ENCODE measurements around the gene VPS37D. TPM values are rescaled to one million over a fixed set of nuclear protein-coding genes. Genes with fewer than 3 reads are reported as not detected.
"Not testable (repeated sequence)": the region's sequence is repeated elsewhere in the genome, so short reads cannot be mapped to it uniquely, and the experiment has no call there.

The VPS37D gene
- total RNA-seq, 1 experiment from 2014 or later, result 8.3 TPM

DNA sequence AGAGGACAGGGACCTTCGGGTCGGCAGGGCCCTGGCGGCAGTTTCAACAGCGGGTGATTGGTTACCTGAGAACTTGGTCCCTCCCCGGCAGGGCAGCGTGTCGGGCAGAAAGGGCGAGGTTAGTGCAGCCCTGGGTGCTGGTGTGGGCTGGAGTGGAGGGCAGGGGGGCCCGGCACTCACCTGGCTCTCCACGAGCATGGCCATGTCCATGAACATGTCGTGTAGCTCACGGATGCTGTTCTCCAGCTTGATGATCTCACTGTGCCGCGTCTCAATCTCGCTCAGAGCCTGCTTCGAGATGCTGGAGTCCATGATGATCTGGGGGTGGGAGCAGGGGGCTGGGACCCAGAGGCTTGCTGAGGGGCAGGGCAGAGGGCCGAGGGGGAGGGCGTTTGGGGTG is 35.0 kb downstream of the VPS37D start:
- no peak for DNase-seq (ENCODE audit: low spot score)

DNA sequence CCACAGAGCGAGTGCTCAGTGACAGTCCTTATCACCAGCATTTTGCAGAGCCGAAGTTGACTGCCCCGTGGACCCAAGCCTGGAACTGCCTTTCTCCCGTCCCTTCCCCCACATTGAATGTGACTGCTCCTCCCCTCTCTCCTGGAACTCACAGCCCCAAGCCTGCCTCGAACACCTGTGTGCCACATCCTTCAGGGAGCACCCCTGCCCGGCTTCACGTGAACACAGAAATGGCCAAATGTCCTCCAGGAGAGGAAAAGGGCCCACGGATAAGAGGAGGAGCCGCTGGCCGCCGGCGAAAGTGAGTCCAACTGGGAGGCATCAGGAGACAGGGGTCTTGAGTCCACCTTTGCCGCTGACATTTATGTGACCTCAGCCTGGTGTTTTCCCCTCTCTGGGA is 35.6 kb downstream of the VPS37D start:
- in situ Hi-C loops (cut with HindIII; ENCODE audit: low sequenced_read_pairs), result no loop called here
- no peak for DNase-seq (ENCODE audit: low spot score)

More for the DNA sequence above, 35.0 kb downstream of the VPS37D start:
- in situ Hi-C loops (cut with HindIII; ENCODE audit: low sequenced_read_pairs), result no loop called here

DNA sequence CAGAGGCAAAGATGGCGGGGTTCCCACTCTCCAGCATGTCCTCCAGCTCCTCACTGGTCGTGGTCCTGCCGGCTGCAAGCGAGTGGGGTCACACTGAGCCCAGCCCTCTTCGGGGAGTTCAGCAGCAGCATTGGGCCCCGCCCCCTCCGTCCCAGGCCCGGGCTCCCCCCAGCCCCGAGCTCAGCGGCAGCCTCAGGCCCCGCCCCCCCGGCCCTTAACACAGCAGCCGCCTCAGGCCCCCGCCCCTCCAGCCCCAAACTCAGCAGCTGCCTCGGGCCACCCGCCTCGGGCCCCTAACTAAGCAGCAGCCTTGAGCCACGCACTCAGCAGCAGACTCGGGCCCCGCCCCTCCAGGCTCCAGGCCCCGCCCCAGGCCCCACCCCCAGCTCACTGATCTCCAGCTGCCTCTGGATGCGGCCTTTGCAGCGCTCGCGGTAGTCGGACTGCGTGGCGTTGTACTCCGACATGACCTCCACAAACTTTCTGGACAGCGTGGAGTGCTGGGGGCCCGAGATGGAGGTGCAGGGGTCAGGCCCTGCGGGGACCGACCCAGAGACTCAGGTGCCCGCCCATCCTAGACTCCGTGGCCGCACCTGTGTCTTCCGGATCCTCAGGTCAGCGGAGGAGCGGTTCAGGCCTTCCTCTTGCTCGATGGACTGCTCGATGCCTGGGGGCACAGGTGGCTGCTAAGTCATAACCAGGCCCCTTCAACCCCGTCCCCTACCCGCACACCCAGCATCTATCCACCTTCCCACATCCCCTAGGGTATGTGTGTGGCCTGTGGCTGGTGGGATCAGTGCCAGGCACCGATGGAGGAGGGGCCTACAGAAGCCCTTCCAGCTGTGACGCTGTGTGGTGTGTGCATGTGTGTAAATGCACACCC is 36.4 kb downstream of the VPS37D start:
- in situ Hi-C loops (cut with HindIII; ENCODE audit: low sequenced_read_pairs), result no loop called here
- DNase-seq (ENCODE audit: low spot score), result no peak

DNA sequence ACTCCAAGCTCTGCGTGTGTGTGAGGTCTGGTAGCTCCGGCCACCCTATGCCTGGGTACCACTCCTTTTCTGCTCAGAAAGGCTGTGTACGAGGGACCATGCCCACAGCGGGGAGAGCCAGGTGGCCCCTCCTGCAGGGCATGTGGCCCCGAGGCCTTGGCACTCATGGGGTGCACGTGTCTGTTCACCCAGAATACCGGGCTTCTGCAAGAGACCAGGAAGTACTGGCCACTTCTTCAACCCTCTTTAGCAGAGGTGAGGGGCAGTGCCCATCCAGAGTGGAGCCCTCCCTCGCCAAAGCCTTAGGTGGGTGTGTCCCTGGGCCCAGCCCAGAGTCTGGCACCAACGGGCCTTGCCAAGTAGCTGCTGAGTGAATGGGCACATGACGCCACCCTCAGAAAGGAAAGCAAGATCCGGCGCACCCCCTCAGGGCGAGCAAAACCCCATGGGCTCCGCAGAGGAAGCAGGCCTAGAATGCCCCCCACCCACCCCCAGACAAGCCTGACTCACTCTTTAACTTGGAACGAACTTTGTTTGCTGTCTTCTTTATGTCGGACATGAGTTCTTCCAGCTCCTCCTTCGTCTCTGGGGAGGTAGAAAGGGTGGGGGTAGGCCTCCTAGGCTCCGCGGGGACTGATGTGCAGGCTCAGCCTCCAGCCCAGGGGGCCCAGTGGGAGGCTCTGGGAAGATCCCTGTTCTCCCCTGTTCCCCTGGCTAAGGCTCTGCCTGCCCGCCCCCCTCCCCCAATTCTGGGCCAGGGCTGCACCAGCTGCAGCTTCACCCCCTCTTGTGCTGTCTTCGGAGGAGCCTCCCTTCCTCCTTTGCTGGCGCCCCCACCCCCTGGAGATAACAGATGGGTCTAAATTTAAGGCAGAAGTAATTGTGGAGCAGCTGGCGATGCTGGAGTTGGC is 37.3 kb downstream of the VPS37D start:
- DNase-seq (ENCODE audit: low spot score), result no peak

DNA sequence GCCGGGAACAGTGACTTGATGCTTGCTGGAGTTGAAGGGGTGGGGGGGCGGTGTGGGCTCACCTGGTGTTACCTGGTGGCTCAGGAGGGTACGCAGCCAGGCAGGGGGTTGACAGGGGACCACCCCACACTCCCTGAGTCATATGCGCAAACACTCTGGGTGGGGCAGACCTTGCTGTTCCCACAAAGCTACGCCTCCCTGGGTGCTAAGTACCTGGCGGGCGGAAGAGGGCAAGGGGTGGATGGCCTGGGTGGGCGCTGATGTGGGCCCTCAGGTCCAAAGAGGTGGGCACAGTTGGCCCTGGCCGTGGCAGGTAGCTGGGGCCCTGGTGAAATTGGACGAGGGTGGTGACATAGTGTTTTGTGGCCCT is 37.9 kb downstream of the VPS37D start:
- no peak for DNase-seq (ENCODE audit: low spot score)
- in situ Hi-C loops (cut with HindIII; ENCODE audit: low sequenced_read_pairs), result no loop called here

More for the DNA sequence above, 37.3 kb downstream of the VPS37D start:
- in situ Hi-C loops (cut with HindIII; ENCODE audit: low sequenced_read_pairs), result no loop called here

DNA sequence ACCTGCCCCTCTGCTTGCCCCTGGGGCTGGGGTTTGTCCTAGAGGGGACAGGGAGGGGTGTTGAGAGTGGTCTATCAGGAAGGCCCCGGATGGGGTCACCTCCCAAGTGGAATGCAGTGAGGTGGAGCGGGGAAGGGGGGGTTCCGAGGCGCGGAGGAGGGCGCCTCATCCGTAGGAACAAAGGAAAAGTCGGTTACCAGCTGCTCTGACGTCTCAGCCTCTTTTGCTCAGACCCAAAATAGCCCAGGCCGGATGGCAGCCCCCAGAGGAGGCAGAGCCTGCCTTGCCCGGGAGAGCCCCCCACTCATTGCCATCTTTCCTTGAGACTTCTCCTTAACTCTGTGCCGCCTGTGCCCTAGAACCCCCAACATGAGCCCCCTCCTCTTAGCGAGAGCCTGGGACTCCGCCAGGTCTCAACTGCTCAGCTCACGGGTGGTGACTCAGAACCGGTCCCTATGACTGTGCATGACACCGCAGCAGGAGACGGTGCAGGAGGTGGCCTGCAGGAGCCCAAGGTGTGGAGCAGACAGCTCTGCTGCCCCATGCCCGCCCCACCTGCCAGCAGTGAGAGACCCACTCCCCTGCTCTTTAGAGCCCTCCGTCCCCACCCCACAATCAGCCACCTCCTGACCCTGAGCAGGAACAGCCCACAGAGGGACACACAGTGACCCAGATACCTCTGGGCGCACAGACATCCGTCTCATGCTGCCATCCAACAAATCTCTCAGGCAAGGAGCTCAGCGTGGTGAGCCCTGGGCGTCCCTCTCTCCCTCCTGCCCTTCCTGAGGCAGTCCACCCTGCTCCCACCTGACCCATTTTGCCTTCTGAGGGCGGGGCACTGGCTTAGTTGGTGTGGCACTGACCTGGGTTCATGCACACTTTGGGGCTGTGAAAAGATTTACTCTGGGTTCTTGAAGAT is 38.8 kb downstream of the VPS37D start:
- DNase-seq (ENCODE audit: low spot score), result peak; percentile 32
- in situ Hi-C loops (cut with HindIII; ENCODE audit: low sequenced_read_pairs), result no loop called here

DNA sequence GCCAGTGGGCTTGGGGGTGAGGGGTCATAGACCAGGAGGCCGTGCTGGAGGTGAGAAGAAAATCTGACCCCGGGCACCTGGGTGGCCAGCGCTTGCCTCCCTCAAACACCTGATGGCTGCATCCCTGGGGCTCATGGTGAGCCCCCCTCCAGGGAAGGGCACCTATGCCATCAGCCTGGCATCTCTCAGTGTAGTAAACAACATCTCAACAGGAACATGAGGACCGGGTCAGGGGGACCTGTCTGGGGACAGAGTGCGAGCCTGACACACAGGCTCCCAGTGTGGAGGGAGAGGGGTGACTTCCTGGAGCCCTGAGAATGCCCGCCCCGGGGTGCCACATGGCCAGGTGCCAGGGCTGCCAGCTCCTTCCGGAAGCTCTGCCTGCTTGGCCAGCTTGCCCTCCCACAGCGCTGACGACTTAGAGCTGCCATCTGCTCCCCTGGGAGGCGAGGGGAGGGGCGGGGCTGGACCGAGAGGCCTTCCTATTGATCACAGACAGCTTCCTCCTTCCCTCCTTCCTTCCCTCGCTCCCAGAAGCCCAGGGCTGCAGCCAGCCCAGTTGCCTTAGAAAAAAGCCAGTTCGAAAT is 39.5 kb downstream of the VPS37D start:
- in situ Hi-C loops (cut with HindIII; ENCODE audit: low sequenced_read_pairs), result no loop called here
- peak; percentile 21 for DNase-seq (ENCODE audit: low spot score)

DNA sequence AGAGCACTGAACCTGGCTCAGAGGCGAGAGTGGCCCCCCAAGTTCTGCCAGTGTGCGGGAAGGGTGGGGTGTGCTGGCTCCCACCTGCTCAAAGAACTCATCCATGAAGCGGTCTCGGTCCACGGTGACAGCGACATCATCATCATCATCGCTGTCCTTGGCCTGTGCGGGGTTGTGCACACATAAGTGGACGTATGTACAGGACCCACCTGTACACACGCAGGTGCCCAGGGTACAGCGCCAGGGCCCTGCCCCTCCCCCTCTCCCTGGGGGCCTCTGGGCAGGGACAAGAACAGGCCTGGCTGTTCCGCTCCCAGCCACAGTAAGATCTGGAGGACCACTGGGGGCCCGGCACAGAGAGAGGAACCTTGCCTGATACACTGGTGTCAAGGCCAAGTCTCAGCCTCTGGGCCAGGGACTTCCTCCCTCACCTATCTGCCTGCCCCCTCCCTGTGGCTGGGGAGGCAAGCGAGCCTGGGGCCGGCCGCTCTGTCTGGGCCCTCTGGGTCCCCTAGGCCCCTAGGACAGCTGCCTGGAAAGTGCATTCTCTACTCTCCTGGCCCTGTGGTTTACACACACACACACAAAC is 41.4 kb downstream of the VPS37D start:
- DNase-seq (ENCODE audit: low spot score), result no peak
- in situ Hi-C loops (cut with HindIII; ENCODE audit: low sequenced_read_pairs), result no loop called here

DNA sequence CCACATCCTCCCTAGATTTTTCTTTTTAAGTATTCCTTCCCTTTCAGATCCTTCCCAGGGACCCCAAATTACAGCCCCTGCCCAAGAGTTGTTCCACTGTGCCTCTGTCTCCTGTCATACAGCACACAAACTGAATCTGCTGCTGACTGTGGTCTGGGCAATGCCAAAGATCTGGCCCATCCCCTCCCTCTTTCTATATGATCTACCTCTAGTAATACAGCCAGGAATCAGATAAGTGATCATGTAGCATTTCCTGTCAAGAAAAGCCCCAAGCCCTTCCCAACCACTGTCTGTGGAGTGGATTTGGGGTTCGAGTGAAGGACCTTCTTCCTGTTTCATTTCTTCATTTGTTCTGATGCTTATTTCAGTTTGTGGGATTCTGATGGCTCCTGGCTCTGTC is 45.1 kb downstream of the VPS37D start:
- in situ Hi-C loops (cut with HindIII; ENCODE audit: low sequenced_read_pairs), result no loop called here
- DNase-seq (ENCODE audit: low spot score), result no peak

DNA sequence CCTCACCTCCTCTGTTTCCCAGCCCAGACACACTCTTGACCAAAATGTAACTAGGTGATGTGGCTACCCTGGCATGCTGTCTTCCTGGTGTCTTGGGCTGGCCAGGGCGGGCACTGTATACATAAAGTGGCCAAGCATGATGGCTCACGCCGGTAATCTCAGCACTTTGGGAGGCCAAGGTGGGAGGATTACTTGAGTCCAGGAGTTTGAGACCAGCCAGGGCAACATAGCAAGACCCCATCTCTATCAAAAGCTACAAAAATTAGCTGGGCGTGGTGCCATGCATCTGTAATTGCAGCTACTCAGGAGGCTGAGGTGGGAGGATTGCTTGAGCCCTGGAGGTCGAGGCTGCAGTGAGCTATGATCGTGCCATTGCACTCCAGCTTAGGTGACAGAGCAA is 45.7 kb downstream of the VPS37D start:
- DNase-seq (ENCODE audit: low spot score); in situ Hi-C loops (cut with HindIII; ENCODE audit: low sequenced_read_pairs): not testable (repeated sequence)

DNA sequence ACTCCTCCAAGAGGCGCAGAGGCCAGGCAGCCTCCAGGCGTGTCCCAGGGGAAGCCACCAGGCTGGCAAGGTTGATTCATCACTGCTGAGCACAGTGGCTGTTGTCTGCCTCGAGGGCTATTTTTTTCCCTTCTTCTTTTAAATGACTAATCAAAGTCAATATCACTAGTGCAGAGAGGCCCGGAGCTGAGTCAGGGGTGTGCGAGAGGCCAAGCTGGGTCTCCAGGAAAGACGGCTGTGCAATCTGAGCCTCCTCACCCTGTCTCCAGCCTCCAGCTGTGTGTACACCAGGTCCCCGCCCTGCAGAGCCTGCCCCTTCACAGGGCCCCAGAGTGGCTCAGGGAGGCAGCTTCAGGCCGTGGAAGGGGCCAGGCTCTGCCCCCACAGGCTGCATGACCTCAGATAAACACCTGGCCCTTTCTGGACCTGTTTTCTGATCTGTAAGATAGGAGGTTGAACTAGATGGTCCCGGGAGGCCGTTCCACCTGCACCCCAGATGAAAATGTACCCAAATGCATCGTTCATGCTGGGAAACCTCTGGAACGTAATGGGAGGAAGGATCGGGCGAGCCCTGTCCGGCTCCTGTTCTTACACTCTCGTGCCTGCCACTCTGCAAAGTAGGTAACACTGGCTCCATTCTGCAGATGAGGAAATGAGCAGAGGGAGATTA is 48.2 kb downstream of the VPS37D start:
- in situ Hi-C loops (cut with HindIII; ENCODE audit: low sequenced_read_pairs), result no loop called here
- DNase-seq (ENCODE audit: low spot score), result no peak

DNA sequence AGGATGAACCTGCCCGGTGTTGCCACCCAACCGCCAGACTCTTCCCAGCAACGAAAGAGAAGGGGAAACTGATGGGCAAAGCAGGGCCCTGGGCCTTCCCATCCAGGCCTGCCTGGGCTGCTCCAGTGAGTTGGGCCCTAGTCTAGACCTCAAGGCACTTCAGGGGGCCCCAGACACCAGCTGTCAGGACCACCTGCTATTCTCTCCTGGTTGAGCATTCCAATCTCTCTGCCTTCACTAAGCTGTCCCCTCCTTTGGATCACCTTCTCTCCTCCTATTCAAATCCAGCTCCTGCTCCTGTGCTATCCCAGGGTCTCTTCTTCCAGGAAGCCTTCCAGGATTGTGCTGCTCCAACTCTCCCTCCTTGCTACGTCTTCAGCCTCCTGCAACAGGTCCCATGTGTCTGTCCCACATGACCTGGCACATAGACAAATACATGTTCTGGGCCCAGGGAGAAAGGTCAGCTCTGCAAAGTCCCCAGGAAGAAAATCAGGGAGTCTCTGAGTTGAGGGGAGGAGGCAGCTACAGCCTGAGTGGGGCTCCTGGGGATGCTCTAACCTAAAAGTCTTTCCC is 48.8 kb downstream of the VPS37D start:
- DNase-seq (ENCODE audit: low spot score), result no peak
- in situ Hi-C loops (cut with HindIII; ENCODE audit: low sequenced_read_pairs), result no loop called here

DNA sequence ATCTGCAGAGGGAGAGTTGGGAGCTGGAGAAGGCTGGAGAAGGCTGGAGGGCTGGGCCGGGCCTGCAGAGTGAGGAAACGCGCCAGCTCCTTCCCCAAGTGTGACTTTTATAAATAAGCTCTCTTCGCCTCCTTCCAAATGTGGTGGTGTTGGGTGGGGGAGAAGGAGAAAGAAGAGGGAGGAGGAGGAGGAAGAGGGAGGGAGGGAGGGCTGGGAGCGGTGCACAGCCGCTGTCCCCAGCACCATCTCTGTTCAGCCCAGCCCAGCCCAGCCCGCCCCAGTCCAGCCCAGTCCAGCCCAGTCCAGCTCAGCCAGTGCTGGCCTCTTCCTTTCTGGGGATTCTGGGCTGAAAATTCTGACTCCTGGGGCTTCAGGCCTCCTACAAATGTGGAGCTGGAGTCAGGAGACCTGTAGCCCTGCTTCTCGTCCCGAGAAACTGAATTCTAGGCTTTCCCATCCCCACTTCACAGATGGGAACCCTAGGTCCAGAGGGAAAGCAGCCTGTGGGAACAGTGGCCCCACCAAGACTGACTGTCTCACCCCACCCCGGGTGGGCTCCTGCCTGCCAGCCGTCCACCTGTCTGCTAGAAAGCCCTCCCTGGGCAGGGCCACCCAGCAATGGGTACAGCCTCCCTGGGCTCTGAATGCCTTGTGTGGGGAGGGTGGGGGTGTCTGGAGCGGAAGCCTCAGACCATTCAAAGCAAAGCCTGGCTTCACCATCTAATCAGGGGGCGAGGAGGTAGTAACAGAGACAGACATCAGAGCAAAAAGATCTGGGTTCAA is 49.6 kb downstream of the VPS37D start:
- no peak for DNase-seq (ENCODE audit: low spot score)
- in situ Hi-C loops (cut with HindIII; ENCODE audit: low sequenced_read_pairs), result no loop called here

DNA sequence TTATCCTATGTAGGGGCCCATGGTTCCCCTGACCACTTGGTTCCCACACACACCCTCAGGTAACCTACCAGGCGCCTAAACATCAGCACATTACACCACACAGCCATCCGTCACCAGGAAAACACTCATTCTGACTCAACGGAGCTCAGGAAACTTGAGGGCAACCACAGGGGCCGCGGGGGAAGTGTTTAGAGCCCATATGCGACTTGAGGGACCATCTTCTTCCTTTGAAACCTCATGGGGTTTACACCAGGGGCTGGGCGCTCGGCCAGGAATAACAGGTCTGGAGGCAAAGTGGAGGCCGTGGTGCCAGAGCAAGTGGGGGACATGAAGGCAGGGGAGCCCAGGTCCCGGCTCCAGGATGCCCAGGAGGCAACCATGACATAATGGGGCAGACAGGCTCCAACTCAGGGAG is 50.4 kb downstream of the VPS37D start:
- in situ Hi-C loops (cut with HindIII; ENCODE audit: low sequenced_read_pairs), result no loop called here

DNA sequence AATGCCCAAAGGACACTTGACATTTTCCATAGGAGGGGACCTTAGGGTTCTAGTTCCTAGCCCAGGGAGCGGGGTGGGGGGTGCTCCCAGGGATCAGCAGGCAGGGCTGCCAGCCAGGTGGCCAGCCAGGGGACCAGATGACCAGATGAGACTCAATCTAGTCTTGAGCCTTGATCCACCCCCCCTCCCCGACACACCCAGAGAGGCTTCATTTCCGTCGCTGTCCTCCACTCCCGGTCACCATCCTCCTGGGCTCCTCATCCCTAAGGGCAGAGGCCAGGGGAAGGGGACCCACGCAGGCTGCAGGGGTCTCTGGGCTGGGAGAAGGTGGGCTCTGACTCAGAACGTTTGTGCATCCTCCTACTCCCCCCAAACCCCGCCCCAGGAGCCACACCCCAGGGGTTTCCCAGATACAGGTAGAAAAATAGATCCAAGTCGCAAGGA is 50.8 kb downstream of the VPS37D start:
- in situ Hi-C loops (cut with HindIII; ENCODE audit: low sequenced_read_pairs), result no loop called here
- DNase-seq (ENCODE audit: low spot score), result no peak

More for the DNA sequence above, 50.4 kb downstream of the VPS37D start:
- no peak for DNase-seq (ENCODE audit: low spot score)

DNA sequence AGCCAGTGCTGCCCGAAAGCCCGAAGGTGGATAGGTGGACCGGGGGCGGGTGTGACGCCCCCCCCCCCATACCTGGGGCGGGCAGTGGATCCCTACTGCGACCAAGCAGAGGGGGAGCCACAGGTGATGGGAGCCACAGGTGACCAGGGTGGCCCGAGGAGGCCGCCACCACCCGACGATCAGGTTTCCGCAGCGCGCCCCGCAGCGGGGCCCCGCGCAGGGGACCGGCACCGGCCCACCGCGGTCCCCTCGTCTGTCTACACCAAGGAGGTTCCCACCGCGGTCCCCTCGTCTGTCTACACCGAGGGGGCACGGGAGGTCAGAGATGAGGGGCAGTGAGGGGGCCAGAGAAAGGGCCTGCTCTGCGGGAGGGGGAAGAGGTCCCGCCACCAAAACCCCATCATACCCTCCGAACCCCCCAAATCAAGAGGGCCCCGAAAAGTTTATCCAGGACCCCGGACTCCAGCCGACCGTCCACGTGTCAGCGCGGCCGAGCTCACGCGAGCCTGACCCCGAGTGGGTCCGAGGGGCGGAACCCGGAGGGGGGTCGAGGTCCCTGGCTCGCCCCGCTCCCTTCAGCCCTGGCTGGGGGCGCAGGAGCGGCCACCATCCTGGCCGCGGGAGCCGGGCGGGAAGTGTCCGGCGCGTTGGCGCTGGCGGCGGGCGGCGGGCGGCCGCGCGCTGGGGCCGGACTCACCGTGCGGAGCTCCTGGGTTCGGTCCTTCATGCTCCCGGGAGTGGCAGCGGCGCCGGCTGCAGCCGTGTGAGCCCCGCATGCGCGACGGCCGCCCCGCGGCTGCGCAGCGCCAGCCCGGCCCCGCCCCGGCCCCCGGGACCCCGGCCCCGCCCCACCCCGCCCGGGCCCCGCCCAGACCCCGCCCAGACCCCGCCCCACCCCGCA is 51.5 kb downstream of the VPS37D start, which contains the start of gene STX1A:
TSS of gene STX1A (minus strand) at position 765 of the 901 bp plus-strand sequence. CDS start at position 727, 38 bp downstream.
- in situ Hi-C loops (cut with HindIII; ENCODE audit: low sequenced_read_pairs), result no loop called here
- peak; percentile 68 for DNase-seq (ENCODE audit: low spot score)

Data from G401 (cell line).